Activated T-helper 2 cell treated with anti-CD3 and anti-CD28 coated beads, Interferon-gamma antibody, Interleukin-2, Interleukin-4, amounts not matched to agents 10 μg/mL and 5 μg/mL and 100 μg/mL, durations not matched to agents 14 hours and 24 hours and 36 hours (primary cell): ENCODE results near the gene ATP8B3. TPM values are rescaled to one million over a fixed set of nuclear protein-coding genes. Genes with fewer than 3 reads are reported as not detected.

ENCODE experiments used
- DNase-seq: peaks from one replicate; pipeline ENCODE4 v3.0.0; 2021; ENCODE audit warnings: low spot score
- H3K27ac Mint-ChIP-seq: one replicate; pipeline ENCODE4 v1.8.0; 2021; ENCODE audit warnings: mixed read lengths
- H3K27me3 Mint-ChIP-seq: one replicate; pipeline ENCODE4 v1.8.0; 2021; ENCODE audit warnings: low read depth, mixed read lengths
- H3K36me3 Mint-ChIP-seq: one replicate; pipeline ENCODE4 v1.8.0; 2021; ENCODE audit warnings: low read depth, mixed read lengths
- H3K4me1 Mint-ChIP-seq: one replicate; pipeline ENCODE4 v1.8.0; 2021; ENCODE audit warnings: low read depth, mixed read lengths
- H3K4me3 Mint-ChIP-seq: one replicate; pipeline ENCODE4 v1.8.0; 2021; ENCODE audit warnings: low read depth, mild to moderate bottlenecking, moderate library complexity, mixed read lengths
- H3K9me3 Mint-ChIP-seq: one replicate; pipeline ENCODE4 v1.8.0; 2021; ENCODE audit warnings: mixed read lengths
- intact Hi-C: fragments of 100-400 bp; cut with micrococcal nuclease; formaldehyde crosslinking; loops from one replicate; pipeline ENCODE4 v1.15.1; 2023
- total RNA-seq: library from RNA; stranded (reverse); gene quantifications from 2 replicates; pipeline ENCODE4 v1.2.3, GENCODE V29; 2022

ATP8B3 gene
- total RNA-seq, 1 donor from 2014 or later, result 11.3 TPM

GRCh38 chr19:1825909-1826556 lies 14.0 kb upstream of the ATP8B3 start:
- Mint-ChIP-seq H3K27ac (no peak overlapping the region), H3K27me3 (no peaks in the 10 kb centered on the region), H3K9me3 (no peaks in the 10 kb centered on the region), H3K36me3 (peaks cover 22% of the 10 kb centered on the region), H3K4me3 (no peak overlapping the region), H3K4me1 (no peaks in the 10 kb centered on the region)
- peak; percentile 63 for DNase-seq
- intact Hi-C loops, result no loop called here

GRCh38 chr19:1824252-1824622 lies 12.2 kb upstream of the ATP8B3 start:
- no peak for DNase-seq
- Mint-ChIP-seq H3K27me3 (no peaks in the 10 kb centered on the region), H3K9me3 (no peaks in the 10 kb centered on the region), H3K4me1 (no peaks in the 10 kb centered on the region), H3K36me3 (peaks cover 27% of the 10 kb centered on the region), H3K4me3 (no peak overlapping the region), H3K27ac (no peak overlapping the region)
- intact Hi-C loops, result no loop called here

GRCh38 chr19:1823539-1824251 lies 11.6 kb upstream of the ATP8B3 start:
- no peak overlapping the region for H3K4me3 Mint-ChIP-seq
- no peak for DNase-seq
- no peaks in the 10 kb centered on the region for H3K27me3 Mint-ChIP-seq
- peaks cover 27% of the 10 kb centered on the region for H3K36me3 Mint-ChIP-seq
- no peak overlapping the region for H3K27ac Mint-ChIP-seq
- no peaks in the 10 kb centered on the region for H3K9me3 Mint-ChIP-seq
- no peaks in the 10 kb centered on the region for H3K4me1 Mint-ChIP-seq
- intact Hi-C loops, result no loop called here

GRCh38 chr19:1823020-1823419 lies 10.9 kb upstream of the ATP8B3 start:
- intact Hi-C loops, result no loop called here
- Mint-ChIP-seq H3K4me3 (no peak overlapping the region), H3K4me1 (no peaks in the 10 kb centered on the region), H3K27ac (no peak overlapping the region), H3K36me3 (peaks cover 30% of the 10 kb centered on the region), H3K27me3 (no peaks in the 10 kb centered on the region), H3K9me3 (no peaks in the 10 kb centered on the region)
- DNase-seq, result no peak

- Mint-ChIP-seq H3K4me3 (no peak overlapping the region), H3K4me1 (no peaks in the 10 kb centered on the region), H3K36me3 (peaks cover 31% of the 10 kb centered on the region), H3K27me3 (no peaks in the 10 kb centered on the region), H3K27ac (no peak overlapping the region), H3K9me3 (no peaks in the 10 kb centered on the region)
- intact Hi-C loops, result no loop called here
- no peak for DNase-seq
Observed at GRCh38 chr19:1822210-1822609, 10.1 kb upstream of the ATP8B3 start.

GRCh38 chr19:1819341-1820255 lies 7.5 kb upstream of the ATP8B3 start:
- Mint-ChIP-seq H3K27ac (no peak overlapping the region), H3K4me3 (no peak overlapping the region), H3K4me1 (no peaks in the 10 kb centered on the region), H3K36me3 (peaks cover 36% of the 10 kb centered on the region), H3K27me3 (no peaks in the 10 kb centered on the region), H3K9me3 (no peaks in the 10 kb centered on the region)
- intact Hi-C loops, result no loop called here
- no peak for DNase-seq

GRCh38 chr19:1818549-1819195 lies 6.6 kb upstream of the ATP8B3 start:
- intact Hi-C loops, result no loop called here
- Mint-ChIP-seq H3K36me3 (peaks cover 29% of the 10 kb centered on the region), H3K27me3 (no peaks in the 10 kb centered on the region), H3K27ac (no peak overlapping the region), H3K4me1 (peaks cover under 1% of the 10 kb centered on the region), H3K4me3 (no peak overlapping the region), H3K9me3 (no peaks in the 10 kb centered on the region)
- no peak for DNase-seq

GRCh38 chr19:1817553-1818179 lies 5.6 kb upstream of the ATP8B3 start:
- intact Hi-C loops, result no loop called here
- Mint-ChIP-seq H3K9me3 (no peaks in the 10 kb centered on the region), H3K27me3 (no peaks in the 10 kb centered on the region), H3K4me3 (no peak overlapping the region), H3K4me1 (peaks cover 7% of the 10 kb centered on the region), H3K27ac (no peak overlapping the region), H3K36me3 (peaks cover 26% of the 10 kb centered on the region)
- no peak for DNase-seq

- H3K27me3 Mint-ChIP-seq, result no peaks in the 10 kb centered on the region
- peaks cover 9% of the 10 kb centered on the region for H3K4me1 Mint-ChIP-seq
- DNase-seq, result no peak
- H3K27ac Mint-ChIP-seq, result no peak overlapping the region
- H3K36me3 Mint-ChIP-seq, result peaks cover 19% of the 10 kb centered on the region
- no peaks in the 10 kb centered on the region for H3K9me3 Mint-ChIP-seq
- intact Hi-C loops, result no loop called here
- no peak overlapping the region for H3K4me3 Mint-ChIP-seq
Observed at GRCh38 chr19:1816530-1817298, 4.6 kb upstream of the ATP8B3 start.

- no peak overlapping the region for H3K27ac Mint-ChIP-seq
- peaks cover 11% of the 10 kb centered on the region for H3K4me1 Mint-ChIP-seq
- H3K36me3 Mint-ChIP-seq, result peaks cover 19% of the 10 kb centered on the region
- no peaks in the 10 kb centered on the region for H3K27me3 Mint-ChIP-seq
- no peaks in the 10 kb centered on the region for H3K9me3 Mint-ChIP-seq
- intact Hi-C loops, result no loop called here
- no peak overlapping the region for H3K4me3 Mint-ChIP-seq
- no peak for DNase-seq
Observed at GRCh38 chr19:1815605-1816529, 3.8 kb upstream of the ATP8B3 start.
